Left kidney (tissue), 8 donors: Measurements from ENCODE around the gene NECTIN2. TPM values are rescaled to one million over a fixed set of nuclear protein-coding genes. Genes with fewer than 3 reads are reported as not detected.
A peak's percentile ranks its signal among the peaks of the same experiment; 100 is the strongest.

ENCODE experiments used
- DNase-seq: peaks from one replicate; pipeline ENCODE4 v3.0.0-alpha.2; 2013
- long read RNA-seq, 8 donors: transcript quantifications; one replicate each; lab custom pipeline, GENCODE V29; 2026
- polyA plus RNA-seq: library from polyadenylated mRNA; unstranded; fragments of 120-200 nt; gene quantifications from one replicate; pipeline ENCODE4 v1.2.1, GENCODE V29; 2013; ENCODE audit not compliant: insufficient read length

NECTIN2 gene
- polyA plus RNA-seq, result 139 TPM
- long read RNA-seq, donor 1, transcript NECTIN2-201 (9 exons, 2,466 nt), result minor isoform, 29 of 118 reads
- long read RNA-seq, donor 1, transcript NECTIN2-202 (6 exons, 2,112 nt), result major isoform, 40 of 118 reads
- long read RNA-seq, donor 1, partial matches to known transcripts, result 47 of 118 reads
- long read RNA-seq, donor 1, other reads (novel, unspliced or antisense), result 0 of 118 reads
- long read RNA-seq, donor 2, transcript NECTIN2-202 (6 exons, 2,112 nt), result major isoform, 35 of 69 reads
- long read RNA-seq, donor 2, transcript NECTIN2-201 (9 exons, 2,466 nt), result minor isoform, 14 of 69 reads
- long read RNA-seq, donor 2, partial matches to known transcripts, result 20 of 69 reads
- long read RNA-seq, donor 2, other reads (novel, unspliced or antisense), result 0 of 69 reads
- long read RNA-seq, donor 3, transcript NECTIN2-202 (6 exons, 2,112 nt), result major isoform, 28 of 76 reads
- long read RNA-seq, donor 3, transcript NECTIN2-201 (9 exons, 2,466 nt), result minor isoform, 16 of 76 reads
- long read RNA-seq, donor 3, partial matches to known transcripts, result 32 of 76 reads
- long read RNA-seq, donor 3, other reads (novel, unspliced or antisense), result 0 of 76 reads
- long read RNA-seq, donor 4, partial matches to known transcripts, result 5 of 6 reads
- long read RNA-seq, donor 4, other reads (novel, unspliced or antisense), result 0 of 6 reads
- long read RNA-seq, donor 5, transcript NECTIN2-201 (9 exons, 2,466 nt), result minor isoform, 19 of 83 reads
- long read RNA-seq, donor 5, transcript NECTIN2-202 (6 exons, 2,112 nt), result major isoform, 55 of 83 reads
- long read RNA-seq, donor 5, partial matches to known transcripts, result 9 of 83 reads
- long read RNA-seq, donor 5, other reads (novel, unspliced or antisense), result 0 of 83 reads
- long read RNA-seq, donor 6, transcript NECTIN2-201 (9 exons, 2,466 nt), result minor isoform, 12 of 76 reads
- long read RNA-seq, donor 6, transcript NECTIN2-202 (6 exons, 2,112 nt), result major isoform, 44 of 76 reads
- long read RNA-seq, donor 6, partial matches to known transcripts, result 20 of 76 reads
- long read RNA-seq, donor 6, other reads (novel, unspliced or antisense), result 0 of 76 reads
- long read RNA-seq, donor 7, transcript NECTIN2-201 (9 exons, 2,466 nt), result minor isoform, 17 of 129 reads
- long read RNA-seq, donor 7, transcript NECTIN2-202 (6 exons, 2,112 nt), result major isoform, 55 of 129 reads
- long read RNA-seq, donor 7, partial matches to known transcripts, result 57 of 129 reads
- long read RNA-seq, donor 7, other reads (novel, unspliced or antisense), result 0 of 129 reads
- long read RNA-seq, donor 8, transcript NECTIN2-202 (6 exons, 2,112 nt), result major isoform, 11 of 32 reads
- long read RNA-seq, donor 8, partial matches to known transcripts, result 16 of 32 reads
- long read RNA-seq, donor 8, other reads (novel, unspliced or antisense), result 0 of 32 reads

GRCh38 chr19:44845612-44846454 is at the start of gene NECTIN2:
Gene NECTIN2 (plus strand): TSS chr19:44846297. CDS start chr19:44846526, 229 bp downstream.
- DNase-seq, result peak; percentile 98

DNA sequence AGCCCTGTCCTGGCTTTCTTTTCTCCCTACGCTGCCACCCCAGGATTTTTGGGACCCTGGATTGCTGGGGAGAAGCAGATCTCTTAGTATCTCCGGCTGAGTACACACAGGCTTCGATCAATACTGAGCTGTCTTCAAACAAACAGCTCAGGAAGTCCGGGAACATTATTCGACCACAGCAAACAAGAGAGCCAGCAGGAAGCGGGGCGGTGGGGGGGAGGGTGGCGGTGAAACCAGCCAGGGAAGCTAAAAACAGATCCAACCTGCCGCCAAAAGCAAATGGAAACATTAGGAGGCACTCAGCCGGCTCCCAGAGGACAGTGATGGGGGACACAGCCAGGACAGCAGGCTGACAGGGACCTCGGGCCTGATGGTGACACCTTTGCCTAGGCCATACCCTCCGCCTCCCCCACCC is 49.4 kb upstream of the NECTIN2 start:
- no peak for DNase-seq

GRCh38 chr19:44799627-44800346 is 46.3 kb upstream of the NECTIN2 start:
- DNase-seq, result no peak

DNA sequence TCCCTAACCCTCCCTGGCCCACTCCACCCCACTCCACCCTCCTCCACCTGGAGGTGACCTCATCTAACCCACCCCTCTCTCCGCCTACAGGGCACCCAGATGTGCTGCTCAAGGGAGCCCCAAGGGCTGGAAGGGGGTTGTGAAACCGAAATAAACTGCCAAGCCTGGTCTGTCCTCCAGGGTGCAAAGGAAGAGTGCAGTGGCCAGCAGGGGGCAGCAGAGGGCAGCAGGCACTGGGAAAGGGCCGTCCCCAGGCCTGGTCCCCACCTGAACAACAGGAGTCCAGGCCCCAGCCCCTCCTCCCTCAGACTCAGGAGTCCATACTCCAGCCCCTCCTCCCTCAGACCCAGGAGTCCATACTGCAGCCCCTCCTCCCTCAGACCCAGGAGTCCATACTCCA is 45.6 kb upstream of the NECTIN2 start:
- no peak for DNase-seq

DNA sequence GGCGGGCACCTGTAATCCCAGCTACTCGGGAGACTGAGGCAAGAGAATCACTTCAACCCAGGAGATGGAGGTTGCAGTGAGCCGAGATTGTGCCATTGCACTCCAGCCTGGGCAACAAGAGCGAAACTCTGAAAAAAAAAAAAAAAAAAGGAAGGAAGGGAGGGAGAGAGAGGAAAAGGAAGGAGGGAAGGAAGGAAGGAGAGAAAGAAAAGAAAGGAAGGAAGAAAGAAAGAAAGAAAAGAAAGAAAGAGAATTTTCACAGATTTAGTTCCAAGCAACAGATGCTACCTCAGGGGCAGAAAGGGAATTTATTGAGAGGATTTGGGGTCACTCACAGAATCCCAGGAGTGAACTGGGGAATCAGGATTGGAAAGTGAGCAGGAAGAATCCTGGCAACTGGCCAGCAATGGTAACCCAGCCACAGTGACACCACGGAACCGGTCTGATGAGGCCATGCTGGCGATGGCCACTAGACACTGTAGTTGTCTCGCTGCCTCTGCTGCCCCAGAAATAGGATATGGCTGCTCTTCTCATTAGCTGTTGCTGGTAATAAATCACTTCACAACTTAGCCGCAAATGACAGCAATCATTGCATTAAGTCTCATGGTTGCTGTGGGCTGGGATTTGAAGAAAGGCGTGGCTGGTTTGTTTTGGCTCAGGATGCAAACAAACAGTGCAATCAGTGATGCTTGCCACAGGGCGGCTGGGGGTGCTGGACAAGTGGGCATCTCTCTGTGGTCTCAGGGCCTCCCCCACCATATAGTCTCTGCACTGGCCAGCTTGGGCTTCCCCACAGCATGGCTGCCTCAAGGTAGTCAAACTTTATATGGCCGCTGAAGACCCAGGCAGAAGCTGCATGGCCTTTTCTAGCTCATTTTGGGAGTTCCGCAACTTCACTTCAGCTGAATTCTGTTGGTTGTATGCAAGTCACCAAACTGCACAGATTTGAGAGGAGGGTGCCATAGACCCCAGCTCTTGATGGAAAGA is 42.4 kb upstream of the NECTIN2 start:
- no peak for DNase-seq

DNA sequence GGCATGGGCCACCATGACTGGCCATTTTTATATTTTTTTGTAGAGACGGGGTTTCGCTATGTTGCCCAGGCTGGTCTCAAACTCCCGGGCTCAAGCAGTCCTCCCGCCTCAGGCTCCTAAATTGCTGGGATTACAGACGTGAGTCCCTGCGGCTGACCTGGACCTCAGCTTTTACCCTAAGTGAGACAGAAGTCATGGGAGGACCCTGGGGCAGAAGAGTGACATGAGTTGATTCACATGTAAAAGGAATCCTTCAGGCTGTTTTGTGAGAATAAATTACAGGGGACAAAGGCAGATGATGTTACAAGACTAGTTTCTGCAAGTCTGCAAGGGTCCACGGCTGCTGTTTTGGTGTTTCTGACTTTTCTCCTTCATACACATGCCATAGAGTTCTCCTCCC is 39.8 kb upstream of the NECTIN2 start:
- DNase-seq, result no peak

DNA sequence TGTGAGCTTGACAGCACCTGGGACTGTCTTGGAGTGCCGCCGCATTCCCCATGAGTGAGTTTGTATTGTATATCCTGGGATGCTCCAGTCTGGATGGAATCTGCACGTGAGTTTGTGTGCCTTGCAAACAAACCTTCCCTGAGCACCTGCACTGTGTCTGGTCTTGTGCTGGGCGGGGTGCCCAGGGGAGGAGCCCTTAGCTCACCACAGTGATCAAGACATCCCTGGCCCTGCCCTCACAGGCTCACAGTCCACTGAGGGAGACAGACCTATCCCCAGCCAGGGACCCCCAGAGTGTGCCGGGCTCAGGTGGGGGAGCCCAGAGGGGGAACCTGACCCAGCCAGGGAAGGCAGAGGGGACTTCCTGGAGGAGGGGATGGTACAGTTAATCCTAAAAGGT is 38.9 kb upstream of the NECTIN2 start:
- no peak for DNase-seq

GRCh38 chr19:44807652-44808462 is 38.2 kb upstream of the NECTIN2 start:
- peak; percentile 79 for DNase-seq

GRCh38 chr19:44808463-44809371 is 37.4 kb upstream of the NECTIN2 start, which contains the start of gene BCAM:
Gene BCAM (plus strand): TSS chr19:44809103. CDS start chr19:44809125, 22 bp downstream.
- peak; percentile 75 for DNase-seq

GRCh38 chr19:44809577-44810233 is 36.4 kb upstream of the NECTIN2 start:
- DNase-seq, result no peak

- DNase-seq, result no peak
These were observed 35.6 kb upstream of the NECTIN2 start for GRCh38 chr19:44810234-44811121.

DNA sequence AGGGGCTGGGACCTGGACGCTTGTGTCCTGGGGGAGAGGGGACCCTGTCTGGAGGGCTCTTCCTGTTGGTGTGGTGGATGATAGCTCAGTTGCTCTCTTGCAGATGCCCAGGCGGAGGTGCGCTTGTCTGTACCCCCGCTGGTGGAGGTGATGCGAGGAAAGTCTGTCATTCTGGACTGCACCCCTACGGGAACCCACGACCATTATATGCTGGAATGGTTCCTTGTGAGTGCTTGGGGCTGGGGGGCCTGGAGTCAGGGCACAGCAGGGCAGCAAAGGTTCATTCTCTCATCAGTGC is 35.0 kb upstream of the NECTIN2 start:
- DNase-seq, result no peak

DNA sequence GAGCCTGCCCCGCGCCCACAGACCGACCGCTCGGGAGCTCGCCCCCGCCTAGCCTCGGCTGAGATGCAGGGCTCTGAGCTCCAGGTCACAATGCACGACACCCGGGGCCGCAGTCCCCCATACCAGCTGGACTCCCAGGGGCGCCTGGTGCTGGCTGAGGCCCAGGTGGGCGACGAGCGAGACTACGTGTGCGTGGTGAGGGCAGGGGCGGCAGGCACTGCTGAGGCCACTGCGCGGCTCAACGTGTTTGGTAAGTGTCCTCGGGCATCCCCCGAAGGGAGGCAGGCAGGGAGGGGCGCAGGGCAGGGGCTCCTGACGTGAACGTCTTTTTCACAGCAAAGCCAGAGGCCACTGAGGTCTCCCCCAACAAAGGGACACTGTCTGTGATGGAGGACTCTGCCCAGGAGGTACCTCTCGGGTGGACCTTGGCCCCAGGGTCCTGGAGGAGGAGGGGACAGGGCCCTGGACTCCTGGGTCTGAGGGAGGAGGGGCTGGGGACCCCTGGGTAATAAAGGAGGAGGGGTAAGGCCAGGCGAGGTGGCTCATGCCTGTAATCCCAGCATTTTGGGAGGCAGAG is 33.9 kb upstream of the NECTIN2 start:
- DNase-seq, result no peak

GRCh38 chr19:44813070-44813840 is 32.8 kb upstream of the NECTIN2 start:
- no peak for DNase-seq
